GM10266 (cell line): ENCODE measurements around the gene EMCN.

Experiments used
- DNase-seq: peaks from one replicate; pipeline ENCODE4 v3.0.0; 2012; ENCODE audit errors: extremely low spot score
- TF ChIP-seq, protein P1 (sequence below): IDR thresholded peaks from 2 replicates; pipeline ENCODE4 v1.5.1; 2012; ENCODE audit warnings: mild to moderate bottlenecking, low read depth; ENCODE audit not compliant: control insufficient read depth, insufficient read depth; ENCODE audit errors: missing control alignments

EMCN gene

DNA sequence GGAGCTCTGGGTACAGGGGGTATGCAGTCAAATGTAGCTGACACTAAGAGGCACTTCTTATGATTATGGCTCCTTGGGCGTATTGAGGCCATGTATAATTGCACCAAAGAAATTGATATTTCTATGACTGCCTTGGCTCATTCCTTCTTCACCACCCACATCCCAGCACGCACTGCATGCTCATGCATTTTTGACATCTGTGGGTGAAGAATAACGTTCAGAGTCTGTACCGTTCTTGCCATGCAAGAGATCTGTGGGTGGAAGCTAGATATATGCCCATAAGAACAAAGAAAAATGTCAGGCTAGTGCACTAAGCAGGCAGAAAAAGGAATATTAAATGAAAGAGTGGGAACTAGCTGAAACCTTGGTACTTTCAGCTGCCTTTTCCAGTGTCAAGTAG is 93.4 kb downstream of the EMCN start:
- no peak for DNase-seq
- TF ChIP-seq, protein P1, sequence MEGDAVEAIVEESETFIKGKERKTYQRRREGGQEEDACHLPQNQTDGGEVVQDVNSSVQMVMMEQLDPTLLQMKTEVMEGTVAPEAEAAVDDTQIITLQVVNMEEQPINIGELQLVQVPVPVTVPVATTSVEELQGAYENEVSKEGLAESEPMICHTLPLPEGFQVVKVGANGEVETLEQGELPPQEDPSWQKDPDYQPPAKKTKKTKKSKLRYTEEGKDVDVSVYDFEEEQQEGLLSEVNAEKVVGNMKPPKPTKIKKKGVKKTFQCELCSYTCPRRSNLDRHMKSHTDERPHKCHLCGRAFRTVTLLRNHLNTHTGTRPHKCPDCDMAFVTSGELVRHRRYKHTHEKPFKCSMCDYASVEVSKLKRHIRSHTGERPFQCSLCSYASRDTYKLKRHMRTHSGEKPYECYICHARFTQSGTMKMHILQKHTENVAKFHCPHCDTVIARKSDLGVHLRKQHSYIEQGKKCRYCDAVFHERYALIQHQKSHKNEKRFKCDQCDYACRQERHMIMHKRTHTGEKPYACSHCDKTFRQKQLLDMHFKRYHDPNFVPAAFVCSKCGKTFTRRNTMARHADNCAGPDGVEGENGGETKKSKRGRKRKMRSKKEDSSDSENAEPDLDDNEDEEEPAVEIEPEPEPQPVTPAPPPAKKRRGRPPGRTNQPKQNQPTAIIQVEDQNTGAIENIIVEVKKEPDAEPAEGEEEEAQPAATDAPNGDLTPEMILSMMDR, result no peak

DNA sequence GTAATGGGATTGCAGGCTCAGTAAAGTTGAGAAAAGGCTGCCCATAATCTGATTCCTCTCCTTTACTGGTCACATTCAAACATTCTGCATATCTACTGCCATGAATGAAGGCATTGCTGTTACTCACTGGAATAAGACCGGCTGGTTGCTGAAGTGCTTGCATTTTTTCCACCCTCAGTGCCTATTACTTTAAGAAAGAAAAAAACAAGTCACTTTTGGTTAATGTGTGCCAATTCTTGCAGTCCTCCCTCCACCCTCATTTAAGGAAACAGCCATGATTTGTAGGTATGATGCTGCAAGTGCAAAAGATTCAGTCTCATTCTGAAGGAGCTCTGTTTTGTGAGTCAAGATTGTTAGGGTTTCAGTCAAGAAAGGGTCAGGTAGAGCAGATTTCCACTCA is 94.9 kb downstream of the EMCN start:
- TF ChIP-seq, protein P1, result no peak
- DNase-seq, result no peak

DNA sequence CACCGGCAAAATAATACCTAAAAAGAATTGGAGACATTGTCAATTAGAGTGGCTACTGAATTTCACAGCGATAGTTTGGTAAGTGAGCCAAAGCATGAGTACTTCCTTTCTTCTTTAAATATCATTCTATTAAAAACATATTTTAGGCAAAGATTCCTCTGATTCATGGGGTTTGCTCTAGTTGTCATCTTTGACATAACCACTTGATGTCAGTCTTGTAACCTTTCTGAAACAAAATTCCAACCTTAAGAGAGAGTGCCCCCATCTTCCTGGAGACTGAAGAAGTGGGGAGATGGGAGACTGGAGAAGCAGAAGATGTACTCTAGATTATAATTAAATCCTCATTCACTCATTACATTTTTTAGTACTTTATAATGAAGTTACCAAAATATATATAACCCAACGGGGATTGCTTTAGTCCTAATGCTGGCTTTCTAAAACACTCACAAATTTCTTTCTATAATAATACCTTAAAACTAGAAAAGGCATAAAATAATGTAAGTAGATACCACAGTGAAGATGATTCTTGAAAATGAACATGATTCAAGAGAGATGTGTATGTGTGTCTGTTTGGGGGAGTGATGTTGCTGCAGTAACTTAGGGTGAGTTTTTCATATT is 96.4 kb downstream of the EMCN start:
- TF ChIP-seq, protein P1, result no peak
- DNase-seq, result no peak

DNA sequence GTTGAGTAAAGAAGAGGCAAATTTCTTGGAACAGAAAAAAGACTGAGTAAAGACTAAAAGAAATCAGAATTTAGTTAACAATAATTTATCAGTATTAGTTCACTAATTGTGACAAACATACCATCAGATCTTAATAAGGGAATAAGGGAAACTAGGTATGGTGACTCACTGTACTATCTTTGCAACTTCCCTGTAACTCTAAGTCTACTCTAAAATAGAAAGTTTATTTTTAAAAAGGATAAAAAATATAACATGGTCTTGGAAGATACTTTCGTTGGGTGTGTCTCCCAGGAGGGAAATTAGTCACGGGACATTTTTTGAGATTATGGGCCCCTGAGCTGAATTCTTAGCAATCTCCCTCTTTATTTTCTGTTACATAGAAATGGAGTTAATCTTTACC is 97.3 kb downstream of the EMCN start:
- no peak for DNase-seq
- TF ChIP-seq, protein P1, result no peak

DNA sequence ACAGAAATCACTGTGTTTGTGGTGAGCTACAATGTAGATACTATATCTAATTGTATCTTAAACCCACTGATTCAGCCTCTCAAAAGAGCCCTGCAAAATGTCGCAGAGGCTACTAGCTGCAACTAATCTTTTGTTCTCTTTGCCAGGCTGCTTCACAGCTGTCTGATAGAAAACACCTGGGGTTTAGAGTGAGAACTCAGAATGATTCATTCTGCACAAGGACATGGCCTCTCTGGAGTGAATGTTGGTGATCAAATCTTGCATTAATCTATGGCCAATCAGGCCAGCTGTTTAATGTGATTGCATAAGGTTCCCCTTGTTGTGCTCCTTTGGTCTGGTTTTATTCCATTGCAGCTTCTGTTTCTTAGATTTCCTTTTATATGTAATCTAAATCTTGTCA is 100.3 kb downstream of the EMCN start:
- DNase-seq, result no peak
- TF ChIP-seq, protein P1, result no peak

DNA sequence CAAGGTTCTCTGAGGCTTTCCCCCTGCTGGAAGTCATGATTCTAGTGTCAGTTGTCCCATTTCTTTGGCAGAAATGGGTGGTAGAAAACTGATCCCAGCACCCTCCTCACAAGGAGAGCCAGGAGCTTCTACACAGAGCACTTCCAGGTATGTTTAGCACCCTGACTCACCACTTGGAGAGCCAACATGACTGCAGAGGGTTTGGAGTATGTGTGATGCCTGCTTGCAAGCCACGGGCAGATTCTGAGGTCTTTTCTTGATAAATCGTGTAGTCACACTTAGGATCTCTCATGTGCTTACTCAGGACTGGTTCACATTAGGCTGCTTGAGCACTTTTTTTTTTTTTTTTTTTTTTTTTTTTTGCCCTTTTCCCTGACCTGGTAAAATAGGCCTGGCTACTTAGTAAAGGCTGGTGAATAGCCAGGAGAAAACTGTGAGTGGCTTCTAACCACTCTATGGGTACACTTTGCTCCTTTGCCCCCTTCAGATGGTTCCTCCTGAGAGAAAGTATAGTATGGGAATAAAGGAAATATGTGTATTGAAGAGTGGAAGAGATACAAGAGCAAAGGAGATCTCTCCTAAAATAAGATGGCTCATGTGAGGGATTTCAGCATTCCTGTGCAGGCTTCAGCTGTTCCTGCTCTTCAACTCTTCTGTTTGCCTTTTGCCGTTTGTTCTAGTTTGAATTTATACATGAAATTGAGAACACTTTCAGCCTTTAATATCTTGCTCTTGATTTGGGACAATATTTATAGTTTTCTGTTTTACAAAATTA is 103.6 kb downstream of the EMCN start:
- DNase-seq, result no peak
- TF ChIP-seq, protein P1, result no peak

DNA sequence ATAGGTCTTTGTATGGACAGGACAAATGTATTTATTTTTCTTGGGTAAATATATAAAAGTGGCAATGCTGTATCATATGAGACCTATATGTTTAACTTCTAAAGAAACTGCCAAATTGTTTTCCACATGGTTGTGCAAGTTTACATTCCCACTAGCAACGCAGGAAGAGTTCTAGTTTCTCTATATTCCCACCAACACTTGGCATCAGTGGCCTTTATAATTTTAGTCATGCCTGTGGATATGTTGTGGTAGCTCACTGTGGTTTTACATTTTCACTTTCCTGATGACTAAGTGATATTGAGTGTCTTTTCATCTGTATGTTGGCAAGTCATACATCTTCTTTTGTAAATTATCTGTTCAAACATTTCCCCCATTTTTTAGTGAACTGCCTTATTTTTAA is 126.0 kb downstream of the EMCN start:
- TF ChIP-seq, protein P1, result no peak

More for the DNA sequence above, 126.0 kb downstream of the EMCN start:
- no peak for DNase-seq
